ENCODE data around the gene BCL2.

The BCL2 gene

GRCh38 chr18:63128237-63128974 lies 191.2 kb downstream of the BCL2 start:
- H3K4me3 ChIP-seq (ENCODE audit: low read depth, low read length) = no peak overlapping the region
- DNase-seq (ENCODE audit: low read depth) = no peak
- TF ChIP-seq CTCF (IDR thresholded peaks at IDR 0.05; ENCODE audit: insufficient read depth, low read depth, low read length, missing control alignments) = no peak

GRCh38 chr18:63126134-63127069 lies 193.2 kb downstream of the BCL2 start:
- H3K4me3 ChIP-seq (ENCODE audit: low read depth, low read length) = no peak overlapping the region
- no peak for DNase-seq (ENCODE audit: low read depth)
- no peak for TF ChIP-seq CTCF (IDR thresholded peaks at IDR 0.05; ENCODE audit: insufficient read depth, low read depth, low read length, missing control alignments)

- no peak for TF ChIP-seq CTCF (IDR thresholded peaks at IDR 0.05; ENCODE audit: insufficient read depth, low read depth, low read length, missing control alignments)
- H3K4me3 ChIP-seq (ENCODE audit: low read depth, low read length) = no peak overlapping the region
- DNase-seq (ENCODE audit: low read depth) = no peak
Measured at GRCh38 chr18:63120620-63121019, 198.9 kb downstream of the BCL2 start.

GRCh38 chr18:63119647-63120046 lies 199.9 kb downstream of the BCL2 start:
- DNase-seq (ENCODE audit: low read depth) = peak; percentile 46
- peak; percentile 42 for TF ChIP-seq CTCF (IDR thresholded peaks at IDR 0.05; ENCODE audit: insufficient read depth, low read depth, low read length, missing control alignments)
- no peak overlapping the region for H3K4me3 ChIP-seq (ENCODE audit: low read depth, low read length)

- H3K4me3 ChIP-seq (ENCODE audit: low read depth, low read length) = no peak overlapping the region
- no peak for DNase-seq (ENCODE audit: low read depth)
- TF ChIP-seq CTCF (IDR thresholded peaks at IDR 0.05; ENCODE audit: insufficient read depth, low read depth, low read length, missing control alignments) = no peak
Measured at GRCh38 chr18:63113899-63114565, 205.5 kb downstream of the BCL2 start.

- H3K4me3 ChIP-seq (ENCODE audit: low read depth, low read length) = no peak overlapping the region
- DNase-seq (ENCODE audit: low read depth) = no peak
- no peak for TF ChIP-seq CTCF (IDR thresholded peaks at IDR 0.05; ENCODE audit: insufficient read depth, low read depth, low read length, missing control alignments)
Measured at GRCh38 chr18:63112706-63113105, 206.9 kb downstream of the BCL2 start.
